Measurements from ENCODE around the gene RTL5.

The RTL5 gene

GRCh38 chrX:72110876-72111708, 20.6 kb downstream of the RTL5 start:
- no peak for DNase-seq (ENCODE audit: low read depth)
- no peak for TF ChIP-seq CTCF (IDR thresholded peaks at IDR 0.05; ENCODE audit: control insufficient read depth, extremely low read depth, insufficient read depth)
- no peak overlapping the region for H3K4me3 ChIP-seq (ENCODE audit: low read depth, low read length)

GRCh38 chrX:72110051-72110875, 21.5 kb downstream of the RTL5 start:
- no peak for DNase-seq (ENCODE audit: low read depth)
- no peak for TF ChIP-seq CTCF (IDR thresholded peaks at IDR 0.05; ENCODE audit: control insufficient read depth, extremely low read depth, insufficient read depth)
- no peak overlapping the region for H3K4me3 ChIP-seq (ENCODE audit: low read depth, low read length)

- no peak overlapping the region for H3K4me3 ChIP-seq (ENCODE audit: low read depth, low read length)
- no peak for DNase-seq (ENCODE audit: low read depth)
- TF ChIP-seq CTCF (IDR thresholded peaks at IDR 0.05; ENCODE audit: control insufficient read depth, extremely low read depth, insufficient read depth) = no peak
Measured at GRCh38 chrX:72108666-72109065, 23.0 kb downstream of the RTL5 start.

GRCh38 chrX:72107841-72108595, 23.7 kb downstream of the RTL5 start:
- DNase-seq (ENCODE audit: low read depth) = no peak
- no peak overlapping the region for H3K4me3 ChIP-seq (ENCODE audit: low read depth, low read length)
- no peak for TF ChIP-seq CTCF (IDR thresholded peaks at IDR 0.05; ENCODE audit: control insufficient read depth, extremely low read depth, insufficient read depth)

GRCh38 chrX:72107320-72107719, 24.4 kb downstream of the RTL5 start:
- no peak for DNase-seq (ENCODE audit: low read depth)
- no peak overlapping the region for H3K4me3 ChIP-seq (ENCODE audit: low read depth, low read length)
- TF ChIP-seq CTCF (IDR thresholded peaks at IDR 0.05; ENCODE audit: control insufficient read depth, extremely low read depth, insufficient read depth) = no peak

- H3K4me3 ChIP-seq (ENCODE audit: low read depth, low read length) = no peak overlapping the region
- TF ChIP-seq CTCF (IDR thresholded peaks at IDR 0.05; ENCODE audit: control insufficient read depth, extremely low read depth, insufficient read depth) = no peak
- DNase-seq (ENCODE audit: low read depth) = no peak
Measured at GRCh38 chrX:72105436-72105835, 26.3 kb downstream of the RTL5 start.
